ENCODE measurements around the gene FAM13B. TPM values are rescaled to one million over a fixed set of nuclear protein-coding genes. Genes with fewer than 3 reads are reported as not detected.

The FAM13B gene
- total RNA-seq, 2 experiments from 2014 or later, result 10.2 to 14.0 TPM

DNA sequence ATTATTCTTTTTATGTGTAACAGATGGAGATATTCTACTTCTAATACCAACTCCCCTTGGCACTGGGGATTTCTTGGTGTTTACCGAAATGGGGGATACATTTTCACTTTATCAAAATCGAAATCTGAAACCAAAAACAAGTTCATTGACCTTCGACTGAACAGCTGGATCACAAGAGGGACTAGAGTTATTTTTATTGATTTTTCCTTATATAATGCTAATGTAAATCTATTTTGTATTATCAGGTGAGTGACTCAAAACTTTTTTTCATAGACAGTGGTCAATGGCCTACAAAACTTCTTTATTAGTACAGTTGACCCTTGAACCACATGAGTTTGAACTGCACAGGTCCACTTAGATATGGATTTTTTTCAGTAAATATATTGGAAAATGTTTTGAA, 133.4 kb downstream of the FAM13B start:
- Mint-ChIP-seq H3K4me1 (no peaks in the 10 kb centered on the region), H3K27ac (no peak overlapping the region), H3K9me3 (ENCODE audit: low read depth) (no peaks in the 10 kb centered on the region), H3K27me3 (peaks cover 2% of the 10 kb centered on the region), H3K36me3 (ENCODE audit: low read depth) (no peaks in the 10 kb centered on the region), H3K4me3 (no peak overlapping the region)
- DNase-seq (no peak), ATAC-seq (no peak)
- ChIA-PET CTCF (interaction anchor here (1.1 kb wide), 1 partner anchor 9 kb away, joined by 3 read pairs; no protein-coding TSS in a partner anchor), POLR2A (no interaction called here)
- intact Hi-C loops (cut with DNase I, micrococcal nuclease), result no loop called here

DNA sequence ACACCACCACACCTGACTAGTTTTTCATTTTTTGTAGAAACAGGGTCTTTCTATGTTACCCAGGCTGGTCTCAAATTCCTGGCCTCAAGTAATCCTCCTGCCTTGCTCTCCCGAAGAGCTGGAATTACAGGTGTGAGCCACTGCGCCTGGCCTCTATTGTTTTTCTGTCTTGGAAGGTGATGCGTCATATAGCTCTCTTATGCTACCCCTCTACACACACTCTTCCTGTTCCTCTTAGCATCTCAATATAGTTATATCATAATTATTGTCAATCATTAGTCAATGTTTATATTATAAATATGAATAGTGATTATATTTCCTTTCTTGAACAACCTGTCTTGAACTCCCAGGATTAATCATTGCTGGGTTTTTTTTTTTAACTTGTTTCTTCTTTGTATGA, 136.3 kb downstream of the FAM13B start:
- Mint-ChIP-seq H3K4me1 (no peaks in the 10 kb centered on the region), H3K9me3 (ENCODE audit: low read depth) (no peaks in the 10 kb centered on the region), H3K27ac (no peak overlapping the region), H3K4me3 (no peak overlapping the region), H3K27me3 (no peaks in the 10 kb centered on the region), H3K36me3 (ENCODE audit: low read depth) (no peaks in the 10 kb centered on the region)
- DNase-seq (no peak), ATAC-seq (no peak)
- intact Hi-C loops (cut with DNase I, micrococcal nuclease), result no loop called here
- CTCF ChIA-PET, result interaction anchor here (0.6 to 0.7 kb wide), 2 partner anchors 10 to 97 kb away, joined by 3 read pairs; no protein-coding TSS in a partner anchor
- POLR2A ChIA-PET, result interaction anchor here (0.6 kb wide), 1 partner anchor 384 kb away, joined by 6 read pairs; no protein-coding TSS in a partner anchor

DNA sequence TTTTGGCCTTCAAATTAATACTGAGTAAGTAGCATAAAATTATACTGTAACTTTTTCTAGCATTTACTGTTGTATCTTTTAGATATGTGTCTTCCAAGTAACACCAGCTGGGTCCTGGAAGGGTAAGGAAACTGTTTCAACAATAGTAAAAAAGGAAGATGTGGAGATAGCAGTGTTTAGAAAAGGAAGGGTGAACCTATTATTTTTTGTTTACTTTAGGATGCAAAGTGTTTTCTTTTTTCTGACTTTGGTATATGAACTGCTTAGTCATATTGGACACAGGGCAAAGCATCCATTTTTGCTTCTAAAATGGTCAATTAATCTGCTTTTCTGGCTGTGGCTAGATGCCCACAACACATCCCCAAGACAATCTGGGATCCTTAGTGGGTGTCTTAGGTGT, 138.3 kb downstream of the FAM13B start:
- intact Hi-C loops (cut with DNase I, micrococcal nuclease), result no loop called here
- CTCF ChIA-PET, result interaction anchor here (0.7 kb wide), 1 partner anchor 97 kb away, joined by 3 read pairs; no protein-coding TSS in a partner anchor
- ATAC-seq (no peak), DNase-seq (no peak)
- Mint-ChIP-seq H3K27ac (no peak overlapping the region), H3K27me3 (no peaks in the 10 kb centered on the region), H3K36me3 (ENCODE audit: low read depth) (peaks cover 2% of the 10 kb centered on the region), H3K9me3 (ENCODE audit: low read depth) (no peaks in the 10 kb centered on the region), H3K4me1 (peaks cover 3% of the 10 kb centered on the region), H3K4me3 (no peak overlapping the region)
- POLR2A ChIA-PET, result no interaction called here

DNA sequence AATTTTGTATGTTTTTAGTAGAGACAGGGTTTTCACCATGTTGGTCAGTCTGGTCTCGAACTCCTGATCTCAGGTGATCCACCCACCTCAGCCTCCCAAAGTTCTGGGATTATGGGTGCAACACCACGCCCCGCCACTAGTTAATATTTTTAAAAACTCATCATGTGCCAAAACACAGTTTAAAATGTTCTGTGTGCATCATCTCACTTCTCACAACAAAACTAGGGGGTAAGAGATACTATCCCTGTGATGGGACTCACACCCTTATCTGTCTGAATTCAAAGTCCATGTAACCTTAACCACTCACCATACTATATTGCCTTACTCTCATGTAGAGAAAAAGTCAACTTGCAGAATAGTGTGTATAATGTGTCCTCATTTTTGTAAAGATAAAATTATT, 141.0 kb downstream of the FAM13B start:
- H3K27ac Mint-ChIP-seq, result no peak overlapping the region
- DNase-seq (peak; percentile 45), ATAC-seq (no peak)
- no peak overlapping the region for H3K4me3 Mint-ChIP-seq
- POLR2A ChIA-PET, result interaction anchor here (0.6 to 0.7 kb wide), 2 partner anchors 143 to 268 kb away, joined by 4 read pairs; no protein-coding TSS in a partner anchor
- H3K27me3 Mint-ChIP-seq, result no peaks in the 10 kb centered on the region
- H3K9me3 Mint-ChIP-seq (ENCODE audit: low read depth), result no peaks in the 10 kb centered on the region
- H3K36me3 Mint-ChIP-seq (ENCODE audit: low read depth), result peaks cover 2% of the 10 kb centered on the region
- H3K4me1 Mint-ChIP-seq, result peaks cover 18% of the 10 kb centered on the region
- CTCF ChIA-PET, result interaction anchor here (0.6 to 0.9 kb wide), 3 partner anchors 12 to 76 kb away, joined by 3 read pairs; no protein-coding TSS in a partner anchor
- intact Hi-C loops (cut with DNase I, micrococcal nuclease), result no loop called here

DNA sequence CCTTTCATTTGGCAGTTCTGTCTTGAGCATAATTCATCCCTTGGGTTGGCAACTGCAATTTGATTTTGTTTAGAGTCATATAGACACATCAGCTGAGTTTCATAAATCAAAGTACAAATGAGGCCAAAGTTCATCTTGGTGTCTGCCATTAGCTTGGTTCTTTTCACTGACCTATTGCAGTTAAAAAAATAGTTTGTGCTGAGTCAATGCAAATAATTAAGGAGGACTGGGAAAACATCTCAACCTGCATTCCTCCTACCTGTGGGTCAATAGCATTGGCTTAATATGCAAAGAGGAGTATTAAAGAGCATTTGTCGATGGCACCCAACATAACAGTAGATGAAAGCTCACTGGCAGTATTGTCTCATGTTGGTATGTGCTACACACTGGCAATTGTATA, 142.0 kb downstream of the FAM13B start:
- Mint-ChIP-seq H3K9me3 (ENCODE audit: low read depth) (no peaks in the 10 kb centered on the region), H3K27me3 (no peaks in the 10 kb centered on the region), H3K4me3 (no peak overlapping the region), H3K4me1 (peaks cover 21% of the 10 kb centered on the region), H3K36me3 (ENCODE audit: low read depth) (peaks cover 2% of the 10 kb centered on the region), H3K27ac (no peak overlapping the region)
- CTCF ChIA-PET, result interaction anchor here (0.6 to 1.8 kb wide), 11 partner anchors 8 to 1651 kb away, joined by 3 to 8 read pairs (median 3); no protein-coding TSS in a partner anchor
- ATAC-seq, result no peak
- no peak for DNase-seq
- intact Hi-C loops (cut with DNase I, micrococcal nuclease), result no loop called here
- POLR2A ChIA-PET, result no interaction called here

DNA sequence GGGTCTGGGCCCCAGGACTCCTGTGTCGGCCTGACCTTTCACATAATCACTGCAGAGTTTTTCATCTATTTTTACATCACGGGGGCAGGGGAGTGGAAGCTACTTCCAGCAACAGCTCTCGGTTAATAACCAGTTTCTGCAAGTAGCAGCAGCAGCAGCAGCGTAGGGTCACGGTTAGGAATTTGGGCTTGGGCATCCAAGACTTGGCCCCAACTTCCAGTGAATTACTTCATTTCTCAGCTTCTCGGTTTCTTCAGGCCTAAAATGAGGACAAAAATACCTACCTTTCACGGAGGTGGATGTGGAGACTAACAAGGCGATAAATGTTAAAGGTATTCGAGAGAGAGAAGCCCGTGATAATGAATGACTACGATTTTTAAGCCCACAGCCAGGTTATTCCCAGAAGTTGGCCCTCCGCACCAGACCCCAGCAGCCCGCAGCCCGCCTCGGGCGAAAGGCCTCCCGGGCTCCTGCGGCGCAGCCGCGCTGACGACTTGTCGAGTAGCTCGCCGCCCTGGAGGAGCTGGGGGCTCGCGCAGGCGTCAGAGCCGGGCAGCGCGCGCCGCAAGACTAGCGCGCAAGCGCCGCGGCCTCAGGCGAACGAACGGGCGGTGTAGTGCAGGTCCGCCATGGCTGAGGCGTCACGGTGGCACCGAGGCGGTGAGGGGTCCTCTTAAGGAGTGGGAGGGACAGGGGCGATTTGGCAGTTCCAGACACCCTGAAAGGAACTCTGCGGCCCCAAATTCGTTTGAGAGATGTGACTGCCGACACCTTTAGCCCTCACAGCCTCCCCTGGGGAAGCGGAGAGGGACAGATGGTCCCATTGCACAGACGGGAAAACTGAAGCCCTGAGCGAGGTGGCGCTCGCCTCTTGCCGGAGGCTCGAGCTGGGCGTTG, 143.8 kb downstream of the FAM13B start, which contains the start of gene PKD2L2:
TSS of gene PKD2L2 (plus strand) at position 595 of the 897 bp plus-strand sequence. CDS start at position 630, 35 bp downstream.
- peak within 1 kb of the TSS; percentile 92 for H3K4me3 Mint-ChIP-seq
- intact Hi-C loops (cut with DNase I, micrococcal nuclease), result loop anchor here in 1 of 2 experiments (1.0 to 5.0 kb wide), 4 partner anchors 112 to 193 kb away; partner anchors contain the start of genes FAM13B and HNRNPA0
- peaks cover 21% of the 10 kb centered on the region for H3K4me1 Mint-ChIP-seq
- peak within 1 kb of the TSS; percentile 93 for H3K27ac Mint-ChIP-seq
- peaks cover 2% of the 10 kb centered on the region for H3K36me3 Mint-ChIP-seq (ENCODE audit: low read depth)
- H3K9me3 Mint-ChIP-seq (ENCODE audit: low read depth), result no peaks in the 10 kb centered on the region
- no peaks in the 10 kb centered on the region for H3K27me3 Mint-ChIP-seq
- CTCF ChIA-PET, result interaction anchor here (0.5 to 2.7 kb wide), 16 partner anchors 10 to 482 kb away, joined by 3 to 10 read pairs (median 4); no protein-coding TSS in a partner anchor
- DNase-seq (peak; percentile 93), ATAC-seq (peak; percentile 99)
- POLR2A ChIA-PET, result interaction anchor here (0.7 to 0.8 kb wide), 3 partner anchors 15 to 136 kb away, joined by 3 to 11 read pairs (median 4); no protein-coding TSS in a partner anchor

DNA sequence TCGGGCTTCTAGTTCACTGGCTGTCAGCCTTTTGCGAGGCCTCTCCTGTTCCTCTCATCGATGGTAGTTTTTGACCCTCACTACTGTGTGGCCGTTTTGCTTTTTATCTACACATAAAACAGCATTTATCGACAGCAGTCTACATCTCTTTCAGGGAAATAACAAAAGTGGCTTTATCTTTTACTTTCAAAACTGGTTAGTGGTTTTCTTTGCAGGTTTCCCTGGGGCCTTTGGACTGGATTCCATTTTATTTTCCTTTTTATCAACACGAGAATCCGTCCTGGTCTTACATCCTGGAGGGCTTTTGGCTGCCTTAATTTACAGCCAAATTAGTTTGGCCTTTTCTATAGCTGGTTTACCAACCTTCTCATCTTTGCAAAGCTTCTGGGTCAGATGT, 144.4 kb downstream of the FAM13B start:
- ATAC-seq, result no peak
- intact Hi-C loops (cut with DNase I, micrococcal nuclease), result loop anchor here in 1 of 2 experiments (5.0 kb wide), 1 partner anchor 111 kb away; no protein-coding TSS in a partner anchor
- Mint-ChIP-seq H3K4me3 (peak overlapping the region; percentile 92), H3K27ac (peak overlapping the region; percentile 93), H3K4me1 (peaks cover 21% of the 10 kb centered on the region), H3K27me3 (no peaks in the 10 kb centered on the region), H3K36me3 (ENCODE audit: low read depth) (peaks cover 2% of the 10 kb centered on the region), H3K9me3 (ENCODE audit: low read depth) (no peaks in the 10 kb centered on the region)
- ChIA-PET POLR2A (interaction anchor here (0.7 to 0.8 kb wide), 3 partner anchors 14 to 135 kb away, joined by 3 to 11 read pairs (median 4); no protein-coding TSS in a partner anchor), CTCF (interaction anchor here (0.6 to 2.7 kb wide), 8 partner anchors 9 to 228 kb away, joined by 4 to 10 read pairs (median 4); no protein-coding TSS in a partner anchor)
- DNase-seq, result no peak

Other genes with a start within 250 kb of the FAM13B start
- gene MYOT, start 165.2 kb downstream of the FAM13B start, total RNA-seq, result not detected
- under 1 TPM in 1 of 2 experiments, not detected in 1; 0.30 TPM for gene PKD2L2, start 143.6 kb downstream of the FAM13B start, total RNA-seq
- not detected for gene WNT8A, start 51.0 kb upstream of the FAM13B start, total RNA-seq
- not detected for gene NME5, start 106.3 kb upstream of the FAM13B start, total RNA-seq
- gene BRD8, start 145.6 kb upstream of the FAM13B start, total RNA-seq, result 10 to 100 TPM; 60.7 to 61.4 TPM
- gene KIF20A, start 146.0 kb upstream of the FAM13B start, total RNA-seq, result 10 to 100 TPM; 66.6 to 76.3 TPM
- gene CDC23, start 180.2 kb upstream of the FAM13B start, total RNA-seq, result 10 to 100 TPM; 34.0 to 38.1 TPM
- gene GFRA3, start 241.5 kb upstream of the FAM13B start, total RNA-seq, result under 1 TPM in 1 of 2 experiments, not detected in 1; 0.09 TPM